HG02642 (cell line): Measurements from ENCODE around the gene WASHC4.

ENCODE experiments used
- ATAC-seq: cut with Tn5 transposase; IDR thresholded peaks from one replicate; pipeline ENCODE4 v1.9.1; 2021; ENCODE audit warnings: mild to moderate bottlenecking; ENCODE audit not compliant: unreplicated experiment, poor library complexity

Gene WASHC4

DNA sequence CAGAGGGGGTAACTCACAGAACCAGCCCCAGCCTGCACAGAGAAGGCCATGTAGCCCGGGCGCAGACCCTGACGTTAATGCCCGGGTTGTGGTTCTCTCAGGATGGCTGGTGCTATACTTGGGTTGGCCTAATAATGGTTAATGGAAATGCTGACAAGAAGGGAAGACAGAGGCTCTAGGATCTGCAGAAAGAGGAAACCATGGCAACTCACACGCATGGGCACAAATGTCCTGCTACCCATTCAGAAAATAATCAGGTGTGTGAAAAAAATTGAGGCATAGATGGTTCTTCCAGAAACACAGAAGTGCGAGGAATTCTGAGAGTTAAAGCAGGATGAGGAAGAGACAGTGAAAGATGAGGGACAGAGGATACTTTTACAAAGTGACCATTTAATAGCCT lies 94.7 kb downstream of the WASHC4 start:
- ATAC-seq = no peak

DNA sequence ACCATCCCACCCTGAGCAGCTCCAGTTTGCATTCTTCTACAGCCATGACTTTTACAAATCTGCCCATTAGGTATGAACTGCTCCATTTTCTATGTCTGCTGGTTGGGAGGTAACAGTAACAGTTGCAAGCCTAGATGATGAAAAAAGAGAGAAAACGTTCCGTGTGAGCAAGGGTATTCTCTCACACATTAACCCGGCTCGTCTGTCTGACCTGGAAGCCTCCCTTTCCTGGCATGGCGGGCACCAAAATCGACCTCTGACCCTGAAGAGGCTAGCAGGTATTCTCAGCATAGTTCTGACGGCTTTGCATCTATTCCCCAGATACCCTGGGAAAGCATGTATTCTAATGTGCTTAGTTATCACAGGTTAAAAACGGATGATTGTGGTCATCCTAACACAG lies 96.6 kb downstream of the WASHC4 start:
- ATAC-seq = no peak

DNA sequence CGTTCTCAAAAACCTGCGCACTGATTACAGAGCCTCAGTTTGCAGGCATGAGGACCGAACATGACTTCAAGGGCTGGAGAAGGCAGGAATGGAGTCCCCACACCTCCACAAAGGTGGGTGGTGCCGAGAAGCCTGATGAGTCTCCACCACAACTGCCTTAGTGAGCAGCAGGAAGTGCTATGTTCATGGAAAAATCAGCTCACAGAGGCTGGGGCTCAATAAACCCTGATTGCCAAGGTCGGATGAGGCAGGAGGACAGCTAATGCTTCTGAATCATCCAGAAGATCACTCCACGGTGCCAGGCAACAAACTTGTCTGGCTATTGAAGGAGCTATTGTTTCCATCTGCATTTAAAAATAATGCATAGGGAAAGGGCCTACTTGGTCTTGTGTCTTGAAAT lies 97.4 kb downstream of the WASHC4 start:
- ATAC-seq = no peak

DNA sequence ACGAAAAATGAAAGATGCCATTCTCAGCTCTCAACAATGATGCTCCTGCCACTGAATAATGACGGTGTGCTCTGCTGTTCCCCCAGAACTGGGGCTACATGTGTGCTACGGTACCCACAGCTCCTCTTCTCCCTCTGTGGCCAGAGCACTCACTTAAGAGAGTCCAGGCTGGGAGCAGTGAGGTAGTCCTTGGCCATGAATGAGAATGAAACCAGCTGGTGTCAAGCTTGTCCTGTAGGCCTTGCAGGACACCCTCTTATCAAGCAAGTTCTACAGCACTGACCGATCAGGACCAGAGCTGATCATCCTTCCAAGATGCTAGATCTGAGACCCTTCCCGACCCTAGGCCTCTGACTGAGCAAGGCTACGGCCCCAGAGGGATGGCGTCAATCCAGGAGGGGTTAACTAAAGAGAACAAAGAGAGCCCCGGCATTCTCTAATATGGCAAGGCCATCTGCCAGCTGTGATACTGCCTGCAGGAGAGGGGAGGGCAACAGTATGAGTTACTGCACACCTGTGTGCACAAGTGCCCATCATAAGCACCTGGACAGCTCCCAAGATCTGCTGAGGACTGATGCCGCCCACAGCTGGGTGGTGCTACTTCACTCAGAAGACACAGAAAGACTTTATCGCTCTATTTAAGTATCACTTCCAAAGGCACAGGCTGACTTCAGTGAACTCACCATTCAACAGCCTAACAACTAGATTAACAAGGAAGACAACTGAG lies 98.0 kb downstream of the WASHC4 start:
- ATAC-seq = no peak

DNA sequence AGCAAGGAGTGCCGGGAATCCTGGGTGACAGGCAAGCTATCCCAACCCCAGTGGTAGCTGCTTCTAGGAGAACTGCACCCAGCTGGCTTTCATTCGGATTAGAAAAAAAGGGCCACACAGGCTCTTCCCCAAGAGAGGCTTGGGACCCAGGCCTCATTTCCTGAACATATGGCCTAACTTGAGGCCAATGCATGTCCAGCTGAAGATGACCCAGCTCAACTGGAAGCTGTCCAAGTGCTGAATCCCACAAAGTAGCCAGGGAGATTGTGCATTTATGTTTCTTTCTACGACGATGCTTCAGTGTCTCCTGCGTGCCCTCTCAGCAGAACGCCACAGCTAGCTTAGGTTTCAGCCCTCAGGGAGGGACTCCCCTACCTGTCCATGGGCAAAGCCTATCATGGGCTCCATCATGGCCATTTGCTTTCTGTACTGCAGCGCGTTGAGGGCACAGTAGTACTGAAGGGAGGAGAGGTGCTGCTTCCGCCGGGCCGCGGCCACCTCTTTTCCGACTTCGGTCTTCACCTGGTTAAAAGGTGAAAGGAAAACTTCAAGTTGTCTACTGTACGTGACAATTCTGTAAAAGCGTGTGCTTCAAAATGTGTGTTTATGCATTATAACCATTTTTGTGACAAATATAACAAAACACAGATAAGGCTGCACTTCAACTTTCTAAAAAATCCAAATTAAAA lies 99.3 kb downstream of the WASHC4 start:
- no peak for ATAC-seq

DNA sequence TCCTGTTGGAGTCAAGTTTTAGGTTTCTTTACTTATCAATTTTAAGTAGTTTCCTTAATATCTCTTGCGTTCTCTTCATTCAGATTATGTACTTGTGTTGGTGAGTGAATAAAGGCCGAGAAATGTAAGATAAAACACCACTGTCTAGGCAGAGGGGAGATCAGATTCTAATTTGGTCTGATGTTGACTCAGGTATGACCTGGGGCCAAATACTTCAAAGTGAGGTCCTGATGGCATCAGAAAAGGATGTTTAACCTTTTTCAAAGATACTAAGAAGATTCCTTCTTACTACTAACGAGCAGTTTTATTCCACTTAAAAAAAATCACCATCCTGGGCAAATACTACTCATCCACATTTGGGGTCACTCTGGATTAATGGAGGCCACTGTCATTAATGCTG lies 101.6 kb downstream of the WASHC4 start:
- ATAC-seq = no peak

DNA sequence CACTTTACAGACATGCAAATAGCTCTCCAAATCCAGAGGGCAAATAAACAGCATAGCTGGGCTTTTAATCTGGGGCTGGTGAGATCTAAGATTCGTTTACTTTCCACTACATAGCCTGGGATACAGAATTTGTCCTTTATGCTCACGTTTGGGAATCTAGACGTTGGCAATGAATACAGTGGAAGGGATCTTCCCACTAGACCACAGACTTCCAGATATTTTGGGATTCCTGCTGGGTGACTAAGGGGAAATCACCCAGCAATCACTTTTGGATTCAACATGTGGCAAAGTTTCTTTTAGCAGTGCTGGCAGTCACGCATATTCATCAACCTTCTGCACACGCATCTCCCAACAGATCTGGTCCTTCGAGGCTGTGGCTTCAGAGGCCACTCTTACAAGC lies 104.9 kb downstream of the WASHC4 start:
- no peak for ATAC-seq

DNA sequence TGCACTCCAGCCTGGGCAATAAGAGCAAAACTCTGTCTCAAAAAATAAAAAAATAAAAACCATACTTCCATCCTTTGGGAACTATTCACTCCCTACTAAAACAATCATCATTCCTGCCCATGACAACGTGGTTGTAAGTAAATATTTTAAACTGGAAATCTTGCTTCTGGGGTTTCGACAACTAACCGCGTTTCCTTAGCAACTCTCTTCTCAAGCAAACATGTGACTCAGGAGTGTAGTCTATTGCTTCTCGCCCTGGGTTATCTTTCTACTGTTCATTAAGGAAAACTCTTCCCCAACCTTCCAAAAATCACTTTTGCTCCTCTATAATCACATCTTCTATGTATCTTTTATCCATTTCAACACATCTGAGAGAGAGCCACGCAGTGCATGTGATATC lies 106.6 kb downstream of the WASHC4 start:
- ATAC-seq = no peak

DNA sequence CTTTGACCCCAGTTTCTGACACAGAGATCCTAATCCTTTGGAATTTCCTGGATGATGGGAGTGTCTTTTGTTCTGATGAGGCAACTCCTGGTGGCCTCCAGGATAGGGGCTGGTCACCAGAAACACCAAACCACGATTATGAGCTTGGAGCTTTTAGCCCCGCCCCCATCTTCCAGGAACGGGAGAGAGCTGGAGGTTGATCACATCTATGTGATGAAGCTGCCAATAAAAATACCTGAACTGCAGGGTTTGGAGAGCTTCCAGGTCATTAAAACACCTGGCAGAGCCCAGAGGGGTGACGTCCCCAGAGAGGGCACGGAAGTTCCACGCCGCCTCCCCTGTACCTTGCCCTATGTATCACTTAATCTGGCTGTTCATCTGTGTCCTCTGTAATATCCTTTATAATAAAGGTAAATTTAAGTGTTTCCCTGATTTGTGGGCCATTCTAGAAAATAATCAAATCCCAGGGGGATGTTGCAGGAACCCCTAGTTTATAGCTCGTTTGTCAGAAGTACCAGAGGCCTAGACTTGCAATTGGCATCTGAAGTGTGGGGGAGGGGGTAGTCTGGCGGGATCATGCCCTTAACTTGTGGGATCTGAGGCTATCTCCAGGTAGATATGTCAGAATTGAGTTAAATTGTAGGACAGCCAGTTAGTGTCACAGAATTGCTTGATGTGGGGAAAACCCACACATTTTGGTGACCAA lies 107.3 kb downstream of the WASHC4 start:
- ATAC-seq = no peak

DNA sequence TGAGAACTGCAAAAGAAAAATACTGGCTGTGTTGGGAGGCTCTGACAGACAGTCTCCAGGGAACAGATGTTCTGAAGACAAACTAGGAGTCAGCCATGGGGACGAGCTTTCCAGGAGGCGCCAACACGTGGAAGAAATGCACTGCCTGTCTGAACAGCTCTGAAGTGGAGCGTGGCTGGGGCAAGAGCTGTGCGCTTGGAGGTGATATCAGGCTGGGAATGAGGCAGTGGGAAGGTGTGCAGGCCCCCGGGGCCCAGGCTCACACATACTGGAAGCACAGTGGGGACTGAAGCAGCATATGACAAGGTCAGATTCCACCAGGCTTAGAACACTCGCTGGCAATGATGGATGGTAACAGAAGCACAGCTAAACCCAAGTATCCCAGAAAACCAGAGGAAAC lies 110.9 kb downstream of the WASHC4 start:
- no peak for ATAC-seq
